Activated CD8-positive, alpha-beta T cell treated with anti-CD3 and anti-CD28 coated beads, Interleukin-2, amount 10 ng/mL, durations not matched to agents 7 days and 5 days (primary cell): ENCODE measurements around the gene PRR5. TPM values are rescaled to one million over a fixed set of nuclear protein-coding genes. Genes with fewer than 3 reads are reported as not detected.

Experiments
- ATAC-seq: fragments of 150-1000 bp; cut with Tn5 transposase; one replicate; pipeline ENCODE4 v1.10.0; 2021; ENCODE audit warnings: moderate library complexity
- CTCF ChIA-PET: fragments of 350-600 bp; sonication (Branson Sonifier 250); formaldehyde crosslinking; loops from one replicate; lab custom pipeline; 2021; ENCODE audit warnings: antibody characterized with exemption; lab: Charles Lee
- POLR2A ChIA-PET: fragments of 350-600 bp; sonication (Branson Sonifier 250); formaldehyde crosslinking; loops from one replicate; lab custom pipeline; 2021; ENCODE audit warnings: antibody characterized with exemption; lab: Charles Lee
- DNase-seq: peaks from one replicate; pipeline ENCODE4 v3.0.0-alpha.2; 2020
- H3K27ac Mint-ChIP-seq: one replicate; pipeline ENCODE4 v1.8.0; 2021; ENCODE audit warnings: mild to moderate bottlenecking, mixed read lengths
- H3K27me3 Mint-ChIP-seq: one replicate; pipeline ENCODE4 v1.8.0; 2021; ENCODE audit warnings: low read depth, mixed read lengths
- H3K36me3 Mint-ChIP-seq: one replicate; pipeline ENCODE4 v1.8.0; 2021; ENCODE audit warnings: low read depth, mixed read lengths
- H3K4me1 Mint-ChIP-seq: one replicate; pipeline ENCODE4 v1.8.0; 2021; ENCODE audit warnings: low read depth, mixed read lengths
- H3K4me3 Mint-ChIP-seq: one replicate; pipeline ENCODE4 v1.8.0; 2021; ENCODE audit warnings: mild to moderate bottlenecking, mixed read lengths
- H3K9me3 Mint-ChIP-seq: one replicate; pipeline ENCODE4 v1.8.0; 2022; ENCODE audit warnings: mixed read lengths; ENCODE audit not compliant: insufficient read depth
- total RNA-seq, 2 experiments: library from RNA; stranded (reverse); gene quantifications; one replicate each; pipeline ENCODE4 v1.2.3, GENCODE V29; 2021

PRR5 gene
- total RNA-seq, 2 experiments from 2014 or later, result 29.4 to 31.5 TPM

- DNase-seq, result no peak
- H3K27ac Mint-ChIP-seq, result no peak overlapping the region
Measured at GRCh38 chr22:44707178-44707577, 5.2 kb downstream of the PRR5 start.

GRCh38 chr22:44707752-44708151 lies 5.7 kb downstream of the PRR5 start:
- H3K4me3 Mint-ChIP-seq, result no peak overlapping the region
- POLR2A ChIA-PET, result no interaction called here
- ATAC-seq (no peak), DNase-seq (no peak)
- no peak overlapping the region for H3K27ac Mint-ChIP-seq
- H3K27me3 Mint-ChIP-seq, result no peaks in the 10 kb centered on the region
- H3K9me3 Mint-ChIP-seq, result no peaks in the 10 kb centered on the region
- peaks cover 50% of the 10 kb centered on the region for H3K4me1 Mint-ChIP-seq
- CTCF ChIA-PET, result interaction anchor here (0.7 to 1.5 kb wide), 3 partner anchors 21 to 23 kb away, joined by 3 to 6 read pairs (median 3); no protein-coding TSS in a partner anchor
- H3K36me3 Mint-ChIP-seq, result peaks cover 12% of the 10 kb centered on the region

More at GRCh38 chr22:44707178-44707577, 5.2 kb downstream of the PRR5 start:
- ChIA-PET CTCF (interaction anchor here (1.1 kb wide), 1 partner anchor 22 kb away, joined by 3 read pairs; no protein-coding TSS in a partner anchor), POLR2A (no interaction called here)
- Mint-ChIP-seq H3K27me3 (no peaks in the 10 kb centered on the region), H3K36me3 (peaks cover 12% of the 10 kb centered on the region), H3K9me3 (no peaks in the 10 kb centered on the region), H3K4me1 (peaks cover 46% of the 10 kb centered on the region), H3K4me3 (no peak overlapping the region)
- ATAC-seq, result no peak

- H3K36me3 Mint-ChIP-seq, result peaks cover 5% of the 10 kb centered on the region
- H3K4me1 Mint-ChIP-seq, result peaks cover 50% of the 10 kb centered on the region
- ChIA-PET CTCF (interaction anchor here (1.1 kb wide), 1 partner anchor 27 kb away, joined by 3 read pairs; no protein-coding TSS in a partner anchor), POLR2A (no interaction called here)
- DNase-seq, result peak; percentile 43
- peak overlapping the region; percentile 92 for H3K27ac Mint-ChIP-seq
- H3K27me3 Mint-ChIP-seq, result no peaks in the 10 kb centered on the region
- peak overlapping the region; percentile 72 for H3K4me3 Mint-ChIP-seq
- peak; percentile 34 for ATAC-seq
- H3K9me3 Mint-ChIP-seq, result no peaks in the 10 kb centered on the region
Measured at GRCh38 chr22:44709881-44710392, 7.9 kb downstream of the PRR5 start.

- Mint-ChIP-seq H3K4me1 (peaks cover 50% of the 10 kb centered on the region), H3K36me3 (peaks cover 2% of the 10 kb centered on the region), H3K4me3 (peak overlapping the region; percentile 72), H3K9me3 (no peaks in the 10 kb centered on the region), H3K27ac (peak overlapping the region; percentile 92), H3K27me3 (no peaks in the 10 kb centered on the region)
- ChIA-PET CTCF (no interaction called here), POLR2A (no interaction called here)
- peak; percentile 77 for ATAC-seq
- DNase-seq, result peak; percentile 75
Measured at GRCh38 chr22:44710474-44711240, 8.7 kb downstream of the PRR5 start.

GRCh38 chr22:44711241-44711560 lies 9.2 kb downstream of the PRR5 start:
- Mint-ChIP-seq H3K4me1 (peaks cover 50% of the 10 kb centered on the region), H3K27ac (peak overlapping the region; percentile 92)
- ATAC-seq, result no peak

GRCh38 chr22:44711690-44712555 lies 9.9 kb downstream of the PRR5 start:
- CTCF ChIA-PET, result no interaction called here
- H3K36me3 Mint-ChIP-seq, result peaks cover 6% of the 10 kb centered on the region
- H3K4me3 Mint-ChIP-seq, result no peak overlapping the region
- POLR2A ChIA-PET, result interaction anchor here (0.6 kb wide), 1 partner anchor 13 kb away, joined by 3 read pairs; no protein-coding TSS in a partner anchor
- H3K27me3 Mint-ChIP-seq, result no peaks in the 10 kb centered on the region
- ATAC-seq (no peak), DNase-seq (no peak)
- H3K27ac Mint-ChIP-seq, result peak overlapping the region; percentile 92
- no peaks in the 10 kb centered on the region for H3K9me3 Mint-ChIP-seq
- H3K4me1 Mint-ChIP-seq, result peaks cover 50% of the 10 kb centered on the region

More at GRCh38 chr22:44711241-44711560, 9.2 kb downstream of the PRR5 start:
- no peak overlapping the region for H3K4me3 Mint-ChIP-seq
- CTCF ChIA-PET, result no interaction called here
- DNase-seq, result no peak
- H3K27me3 Mint-ChIP-seq, result no peaks in the 10 kb centered on the region
- POLR2A ChIA-PET, result no interaction called here
- peaks cover 5% of the 10 kb centered on the region for H3K36me3 Mint-ChIP-seq
- no peaks in the 10 kb centered on the region for H3K9me3 Mint-ChIP-seq

- Mint-ChIP-seq H3K27me3 (no peaks in the 10 kb centered on the region), H3K4me1 (peaks cover 47% of the 10 kb centered on the region), H3K27ac (peak overlapping the region; percentile 43), H3K36me3 (peaks cover 6% of the 10 kb centered on the region), H3K9me3 (no peaks in the 10 kb centered on the region), H3K4me3 (no peak overlapping the region)
- DNase-seq (no peak), ATAC-seq (no peak)
- CTCF ChIA-PET, result no interaction called here
- POLR2A ChIA-PET, result no interaction called here
Measured at GRCh38 chr22:44712962-44713361, 11.0 kb downstream of the PRR5 start.

GRCh38 chr22:44714703-44715350 lies 12.8 kb downstream of the PRR5 start:
- no peak overlapping the region for H3K27ac Mint-ChIP-seq

GRCh38 chr22:44718418-44718817 lies 16.4 kb downstream of the PRR5 start:
- Mint-ChIP-seq H3K9me3 (no peaks in the 10 kb centered on the region), H3K4me1 (peaks cover 14% of the 10 kb centered on the region), H3K36me3 (peaks cover 4% of the 10 kb centered on the region), H3K27me3 (no peaks in the 10 kb centered on the region), H3K4me3 (no peak overlapping the region), H3K27ac (peak overlapping the region; percentile 8)
- CTCF ChIA-PET, result interaction anchor here (1.3 kb wide), 1 partner anchor 17 kb away, joined by 4 read pairs; no protein-coding TSS in a partner anchor
- ATAC-seq (no peak), DNase-seq (no peak)
- POLR2A ChIA-PET, result interaction anchor here (0.7 kb wide), 1 partner anchor 961 kb away, joined by 3 read pairs; no protein-coding TSS in a partner anchor

More at GRCh38 chr22:44714703-44715350, 12.8 kb downstream of the PRR5 start:
- no peak for DNase-seq
- no peak overlapping the region for H3K4me3 Mint-ChIP-seq
- peaks cover 5% of the 10 kb centered on the region for H3K36me3 Mint-ChIP-seq
- no peaks in the 10 kb centered on the region for H3K27me3 Mint-ChIP-seq
- no peak for ATAC-seq
- peaks cover 40% of the 10 kb centered on the region for H3K4me1 Mint-ChIP-seq
- H3K9me3 Mint-ChIP-seq, result no peaks in the 10 kb centered on the region
- CTCF ChIA-PET, result interaction anchor here (0.7 kb wide), 1 partner anchor 22 kb away, joined by 3 read pairs; no protein-coding TSS in a partner anchor
- POLR2A ChIA-PET, result no interaction called here

GRCh38 chr22:44719586-44720368 lies 17.8 kb downstream of the PRR5 start:
- ATAC-seq (no peak), DNase-seq (no peak)
- Mint-ChIP-seq H3K27me3 (no peaks in the 10 kb centered on the region), H3K36me3 (peaks cover 4% of the 10 kb centered on the region), H3K4me3 (no peak overlapping the region), H3K9me3 (no peaks in the 10 kb centered on the region), H3K4me1 (peaks cover 8% of the 10 kb centered on the region), H3K27ac (no peak overlapping the region)
- ChIA-PET CTCF (interaction anchor here (1.3 kb wide), 1 partner anchor 15 kb away, joined by 4 read pairs; no protein-coding TSS in a partner anchor), POLR2A (no interaction called here)
